ENCODE data around the gene MED13L.
"Not testable (repeated sequence)": the region's sequence is repeated elsewhere in the genome, so short reads cannot be mapped to it uniquely, and the experiment has no call there.

The MED13L gene

DNA sequence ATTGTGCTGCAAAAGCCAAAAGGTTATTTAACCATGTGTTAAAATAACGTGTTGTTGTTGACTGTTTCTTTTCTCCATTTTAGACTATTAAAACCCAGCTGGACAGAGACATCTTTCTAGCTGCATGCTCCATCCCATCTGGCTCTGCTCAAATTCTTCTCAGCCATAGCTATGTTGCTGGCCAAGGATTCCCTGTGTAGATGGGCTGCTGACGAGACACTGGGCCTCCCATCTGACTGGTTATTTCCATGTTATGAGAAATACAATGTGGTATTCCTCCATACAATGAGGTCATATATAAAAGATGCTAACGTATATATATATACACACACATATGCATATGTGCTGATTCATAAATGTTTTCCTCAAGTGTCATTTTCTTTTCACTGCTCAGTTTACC, 30.1 kb downstream of the MED13L start:
- no peak for DNase-seq (ENCODE audit: low read depth in 1 of 2, low spot score in 1 of 2)
- in situ Hi-C loops (cut with HindIII; ENCODE audit: low pct_unique_long_range_greater_than_20kb, low sequenced_read_pairs): no loop called here
- TF ChIP-seq JUND (IDR thresholded peaks at IDR 0.05; ENCODE audit: low read depth): no peak

GRCh38 chr12:116246490-116247179, 30.9 kb downstream of the MED13L start:
- in situ Hi-C loops (cut with HindIII; ENCODE audit: low pct_unique_long_range_greater_than_20kb, low sequenced_read_pairs): no loop called here
- peak in 1 of 2 experiments; percentile 75 for DNase-seq (ENCODE audit: low read depth in 1 of 2, low spot score in 1 of 2)
- TF ChIP-seq JUND (IDR thresholded peaks at IDR 0.05; ENCODE audit: low read depth): no peak

DNA sequence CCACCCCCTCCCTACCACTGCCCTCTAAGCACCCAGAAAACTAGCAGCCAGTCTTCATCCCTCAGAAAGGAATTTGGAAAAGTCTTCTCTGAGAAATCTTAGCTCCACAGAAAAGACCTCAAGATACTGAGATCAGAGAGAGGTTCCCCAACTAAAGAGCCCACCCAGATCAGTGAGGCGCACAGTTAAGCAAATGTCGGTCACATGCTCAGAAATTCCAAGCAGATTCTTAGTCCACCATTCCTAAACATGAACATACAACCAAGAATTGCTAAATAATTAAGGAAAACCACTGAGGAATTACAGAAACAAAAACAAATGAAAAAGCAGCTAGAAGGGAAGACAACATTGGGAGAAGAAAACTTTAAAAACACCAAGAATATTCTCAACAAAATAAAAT, 32.3 kb downstream of the MED13L start:
- in situ Hi-C loops (cut with HindIII; ENCODE audit: low pct_unique_long_range_greater_than_20kb, low sequenced_read_pairs): no loop called here
- no peak for TF ChIP-seq JUND (IDR thresholded peaks at IDR 0.05; ENCODE audit: low read depth)
- DNase-seq (ENCODE audit: low read depth in 1 of 2, low spot score in 1 of 2): no peak

DNA sequence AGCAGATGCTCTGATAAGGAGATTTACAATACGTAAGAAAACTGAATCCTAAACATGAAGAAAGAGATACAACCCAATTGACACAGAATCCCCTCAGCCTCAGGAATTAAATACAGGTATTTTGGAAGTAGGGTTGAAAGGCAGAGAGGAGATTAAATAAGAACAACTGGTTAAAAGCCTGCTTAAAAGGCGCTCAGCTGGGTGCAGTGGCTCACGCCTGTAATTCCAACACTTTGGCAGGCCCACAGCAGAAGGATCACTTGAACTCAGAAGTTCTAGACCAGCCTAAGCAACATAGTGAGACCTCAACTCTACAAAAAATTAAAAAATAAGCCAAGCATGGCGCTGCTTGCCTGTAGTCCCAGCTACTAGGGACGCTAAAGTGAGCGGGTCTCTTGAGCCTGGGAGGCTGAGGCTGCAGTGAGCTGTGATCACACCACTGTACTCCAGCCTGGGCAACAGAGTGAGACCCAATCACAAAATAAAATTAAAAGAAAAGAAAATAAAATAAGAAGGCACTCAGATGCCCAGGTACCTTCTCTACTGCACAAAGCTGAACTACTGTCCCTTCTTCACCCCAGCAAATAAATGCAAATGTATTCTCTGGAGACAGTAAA, 32.9 kb downstream of the MED13L start:
- DNase-seq (ENCODE audit: low read depth in 1 of 2, low spot score in 1 of 2): no peak
- in situ Hi-C loops (cut with HindIII; ENCODE audit: low pct_unique_long_range_greater_than_20kb, low sequenced_read_pairs): no loop called here
- TF ChIP-seq JUND (IDR thresholded peaks at IDR 0.05; ENCODE audit: low read depth): no peak

GRCh38 chr12:116244001-116244400, 33.5 kb downstream of the MED13L start:
- in situ Hi-C loops (cut with HindIII; ENCODE audit: low pct_unique_long_range_greater_than_20kb, low sequenced_read_pairs): no loop called here
- TF ChIP-seq JUND (IDR thresholded peaks at IDR 0.05; ENCODE audit: low read depth): no peak
- peak in 1 of 2 experiments; percentile 62 for DNase-seq (ENCODE audit: low read depth in 1 of 2, low spot score in 1 of 2)

DNA sequence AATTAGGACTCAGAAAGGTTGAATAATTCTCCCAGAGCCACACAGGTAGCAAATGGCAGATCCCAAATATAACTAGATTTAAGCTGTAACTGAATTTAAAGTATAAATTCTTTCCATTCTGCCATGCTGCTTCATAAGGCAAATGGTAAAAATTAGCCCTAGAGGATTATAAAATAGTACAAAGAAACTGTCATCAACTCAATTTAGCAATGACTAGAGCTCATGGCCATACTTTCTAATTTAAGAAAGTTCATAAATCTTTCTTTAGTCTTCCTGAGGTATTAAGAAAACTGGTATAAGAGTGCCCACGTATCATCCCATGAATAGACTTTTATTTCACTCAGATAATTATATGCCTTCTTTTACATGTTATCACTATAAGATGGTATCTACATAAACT, 34.8 kb downstream of the MED13L start:
- TF ChIP-seq JUND (IDR thresholded peaks at IDR 0.05; ENCODE audit: low read depth): no peak
- in situ Hi-C loops (cut with HindIII; ENCODE audit: low pct_unique_long_range_greater_than_20kb, low sequenced_read_pairs): no loop called here
- no peak for DNase-seq (ENCODE audit: low read depth in 1 of 2, low spot score in 1 of 2)

- TF ChIP-seq JUND (IDR thresholded peaks at IDR 0.05; ENCODE audit: low read depth): no peak
- in situ Hi-C loops (cut with HindIII; ENCODE audit: low pct_unique_long_range_greater_than_20kb, low sequenced_read_pairs): no loop called here
- peak in 1 of 2 experiments; percentile 77 for DNase-seq (ENCODE audit: low read depth in 1 of 2, low spot score in 1 of 2)
These were observed 36.2 kb downstream of the MED13L start for GRCh38 chr12:116241157-116241759.

DNA sequence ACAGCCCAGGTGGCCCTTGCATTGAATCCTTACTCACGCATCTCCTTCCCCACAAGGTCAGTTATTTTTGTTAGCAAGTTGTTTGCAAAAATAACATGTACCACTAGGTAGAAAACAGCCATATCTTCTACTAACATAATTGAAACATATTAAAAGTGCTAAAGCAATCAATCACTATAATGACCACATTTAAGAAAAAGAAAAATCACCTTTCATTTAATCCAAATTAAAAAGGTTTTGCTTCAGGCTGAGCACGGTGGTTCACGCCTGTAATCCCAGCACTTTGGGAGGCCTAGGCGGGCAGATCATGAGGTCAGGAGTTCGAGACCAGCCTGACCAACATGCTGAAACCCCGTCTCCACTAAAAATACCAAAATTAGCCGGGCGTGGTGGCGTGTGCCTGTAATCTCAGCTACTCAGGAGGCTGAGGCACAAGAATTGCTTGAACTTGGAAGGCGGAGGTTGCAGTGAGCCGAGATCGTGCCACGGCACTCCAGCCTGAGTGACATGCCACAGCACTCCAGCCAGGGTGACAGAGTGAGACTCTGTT, 38.8 kb downstream of the MED13L start:
- DNase-seq (ENCODE audit: low read depth in 1 of 2, low spot score in 1 of 2); in situ Hi-C loops (cut with HindIII; ENCODE audit: low pct_unique_long_range_greater_than_20kb, low sequenced_read_pairs): not testable (repeated sequence)

DNA sequence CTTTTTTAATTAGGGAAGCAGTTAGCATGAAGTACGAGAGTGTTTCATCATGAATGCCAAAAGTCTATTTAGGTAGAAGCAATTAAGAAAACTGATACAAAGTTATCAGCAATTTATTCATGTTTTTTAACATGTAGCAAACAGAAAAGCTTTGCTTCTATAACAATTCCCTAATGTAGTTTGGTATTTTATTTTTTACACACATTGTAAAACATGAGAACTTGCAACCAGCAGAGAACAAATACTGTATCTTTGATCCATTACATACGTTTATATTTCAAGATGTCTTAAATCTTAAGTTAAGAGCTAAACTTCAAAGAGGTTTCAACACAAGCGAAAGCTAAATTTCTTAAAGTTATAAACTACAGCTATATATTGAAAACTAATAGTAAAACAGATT, 39.3 kb downstream of the MED13L start:
- in situ Hi-C loops (cut with HindIII; ENCODE audit: low pct_unique_long_range_greater_than_20kb, low sequenced_read_pairs): no loop called here
- TF ChIP-seq JUND (IDR thresholded peaks at IDR 0.05; ENCODE audit: low read depth): no peak
- DNase-seq (ENCODE audit: low read depth in 1 of 2, low spot score in 1 of 2): no peak

DNA sequence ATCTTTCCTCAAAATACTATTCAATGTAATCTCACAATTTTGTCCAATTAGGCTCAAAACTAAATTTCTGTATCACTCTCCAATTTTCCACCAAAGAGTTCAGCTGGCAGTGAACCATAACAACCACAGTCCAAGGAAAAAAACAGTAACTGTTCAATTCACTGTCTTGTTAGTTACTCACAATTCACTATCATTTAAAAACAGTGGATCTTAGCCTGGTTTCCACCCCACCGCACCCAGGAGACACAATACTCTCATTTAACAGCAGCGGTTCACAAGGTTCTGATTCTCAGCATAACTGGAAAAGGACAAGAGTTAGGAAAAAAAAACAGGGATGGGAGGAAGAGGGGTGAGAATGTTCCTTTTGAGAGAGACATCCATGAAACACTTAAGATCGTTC, 40.5 kb downstream of the MED13L start:
- no peak for TF ChIP-seq JUND (IDR thresholded peaks at IDR 0.05; ENCODE audit: low read depth)
- DNase-seq (ENCODE audit: low read depth in 1 of 2, low spot score in 1 of 2): no peak
- in situ Hi-C loops (cut with HindIII; ENCODE audit: low pct_unique_long_range_greater_than_20kb, low sequenced_read_pairs): no loop called here

DNA sequence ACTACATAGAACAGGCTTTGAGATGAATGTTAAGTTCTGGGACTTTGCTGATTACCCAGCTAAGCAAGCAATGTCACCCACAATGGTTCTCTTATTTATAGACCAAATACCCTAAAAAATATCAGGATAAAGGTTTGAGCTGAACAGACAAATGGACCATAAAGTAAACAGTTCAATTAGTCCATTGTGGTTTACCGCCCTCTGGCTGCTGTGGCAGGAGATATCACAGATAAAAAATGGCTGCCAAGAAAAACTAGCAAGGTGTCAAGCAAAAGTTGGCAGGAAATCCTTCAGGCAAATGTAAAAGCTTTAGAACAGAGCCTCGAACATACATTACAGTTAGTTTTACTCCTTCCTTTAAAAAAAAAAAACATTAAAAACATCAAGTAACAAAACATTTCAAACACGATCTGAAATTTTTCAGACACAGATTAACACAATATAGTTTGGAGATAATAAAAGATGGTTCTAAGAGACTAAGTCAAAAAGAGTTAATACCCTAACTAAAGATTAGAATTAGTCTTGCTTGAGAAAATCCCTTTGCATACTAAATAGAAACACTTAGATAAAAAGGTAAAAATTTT, 41.3 kb downstream of the MED13L start:
- peak in 1 of 2 experiments; percentile 78 for DNase-seq (ENCODE audit: low read depth in 1 of 2, low spot score in 1 of 2)
- in situ Hi-C loops (cut with HindIII; ENCODE audit: low pct_unique_long_range_greater_than_20kb, low sequenced_read_pairs): no loop called here
- TF ChIP-seq JUND (IDR thresholded peaks at IDR 0.05; ENCODE audit: low read depth): 0 out of 2 replicates have a peak, but pooled peaks have one; percentile 45

GRCh38 chr12:116234148-116234547, 43.3 kb downstream of the MED13L start:
- in situ Hi-C loops (cut with HindIII; ENCODE audit: low pct_unique_long_range_greater_than_20kb, low sequenced_read_pairs); DNase-seq (ENCODE audit: low read depth in 1 of 2, low spot score in 1 of 2): not testable (repeated sequence)

- DNase-seq (ENCODE audit: low read depth in 1 of 2, low spot score in 1 of 2): no peak
- TF ChIP-seq JUND (IDR thresholded peaks at IDR 0.05; ENCODE audit: low read depth): no peak
- in situ Hi-C loops (cut with HindIII; ENCODE audit: low pct_unique_long_range_greater_than_20kb, low sequenced_read_pairs): no loop called here
These were observed 43.8 kb downstream of the MED13L start for GRCh38 chr12:116233669-116234068.

All from T47D (cell line).